MM.1S (cell line): Measurements from ENCODE around the gene SNORC.

Experiments used
- DNase-seq: peaks from one replicate; pipeline ENCODE4 v3.0.0-alpha.2; 2015
- H2AFZ ChIP-seq: fragments of 300-600 bp; sonication (generic); 2 replicates; pipeline ENCODE4 v1.6.0; 2016; ENCODE audit warnings: antibody characterized with exemption, low read length
- H3F3A ChIP-seq: fragments of 300-600 bp; sonication (generic); 2 replicates; pipeline ENCODE4 v1.6.1; 2016; ENCODE audit warnings: mild to moderate bottlenecking, antibody characterized with exemption, low read length, moderate library complexity, mixed read lengths; ENCODE audit not compliant: insufficient read depth
- H3K27ac ChIP-seq: fragments of 300-600 bp; sonication (generic); 2 replicates; pipeline ENCODE4 v1.5.1; 2016; ENCODE audit warnings: mild to moderate bottlenecking, low read length
- H3K27me3 ChIP-seq: fragments of 300-600 bp; sonication (generic); replicated peaks from 2 replicates; pipeline ENCODE4 v1.6.0; 2016; ENCODE audit warnings: low read length; ENCODE audit not compliant: insufficient read depth
- H3K36me3 ChIP-seq: fragments of 300-600 bp; sonication (generic); replicated peaks from 2 replicates; pipeline ENCODE4 v1.6.1; 2016; ENCODE audit warnings: mild to moderate bottlenecking, low read length, mixed read lengths; ENCODE audit not compliant: insufficient read depth
- H3K4me1 ChIP-seq: fragments of 300-600 bp; sonication (generic); 2 replicates; pipeline ENCODE4 v1.6.1; 2016; ENCODE audit warnings: low read length, mixed read lengths
- H3K4me2 ChIP-seq: fragments of 300-600 bp; sonication (generic); 2 replicates; pipeline ENCODE4 v1.6.0; 2016; ENCODE audit warnings: low read depth, low read length
- H3K4me3 ChIP-seq: fragments of 300-600 bp; sonication (generic); 2 replicates; pipeline ENCODE4 v1.5.1; 2016; ENCODE audit warnings: low read length, mixed read lengths
- H3K79me2 ChIP-seq: fragments of 300-600 bp; sonication (generic); 2 replicates; pipeline ENCODE4 v1.6.1; 2016; ENCODE audit warnings: mixed run types, low read length, mixed read lengths
- H3K9ac ChIP-seq: fragments of 300-600 bp; sonication (generic); 2 replicates; pipeline ENCODE4 v1.6.1; 2016; ENCODE audit warnings: low read length, mixed read lengths
- H3K9me2 ChIP-seq: fragments of 300-600 bp; sonication (generic); replicated peaks from 2 replicates; pipeline ENCODE4 v1.6.1; 2016; ENCODE audit warnings: mild to moderate bottlenecking, low read length, mixed read lengths; ENCODE audit not compliant: insufficient read depth
- H3K9me3 ChIP-seq: fragments of 300-600 bp; sonication (generic); replicated peaks from 2 replicates; pipeline ENCODE4 v1.6.1; 2016; ENCODE audit warnings: mild to moderate bottlenecking, low read length, mixed read lengths; ENCODE audit not compliant: insufficient read depth
- H4K20me1 ChIP-seq: fragments of 300-600 bp; sonication (generic); 2 replicates; pipeline ENCODE4 v1.6.1; 2016; ENCODE audit warnings: mild to moderate bottlenecking, low read length, moderate library complexity, mixed read lengths; ENCODE audit not compliant: insufficient read depth
- CTCF ChIP-seq: fragments of 300-600 bp; sonication (generic); IDR thresholded peaks from 2 replicates; pipeline ENCODE4 v1.5.1; 2016; ENCODE audit warnings: antibody characterized with exemption, low read length, mixed read lengths
- EZH2 ChIP-seq: fragments of 300-600 bp; sonication (generic); optimal IDR thresholded peaks from 2 replicates; pipeline ENCODE3; 2017; ENCODE audit warnings: low read depth, mild to moderate bottlenecking, antibody characterized with exemption, low read length, mixed read lengths
- EZH2phosphoT487 ChIP-seq: fragments of 300-600 bp; sonication (generic); IDR thresholded peaks from 2 replicates; pipeline ENCODE4 v1.6.1; 2018; ENCODE audit warnings: antibody characterized with exemption, low read length

The SNORC gene

GRCh38 chr2:232860593-232861241 lies 9.3 kb upstream of the SNORC start:
- no peaks in the 10 kb centered on the region for H3K4me1 ChIP-seq

GRCh38 chr2:232861353-232861752 lies 8.7 kb upstream of the SNORC start:
- Histone ChIP-seq H3F3A (no peaks in the 10 kb centered on the region), H4K20me1 (no peaks in the 10 kb centered on the region), H3K9me3 (no peaks in the 10 kb centered on the region), H3K9me2 (no peaks in the 10 kb centered on the region), H3K4me2 (no peak overlapping the region), H3K9ac (no peak overlapping the region), H3K79me2 (no peaks in the 10 kb centered on the region), H2AFZ (no peak overlapping the region), H3K27ac (no peak overlapping the region), H3K4me1 (no peaks in the 10 kb centered on the region), H3K27me3 (no peaks in the 10 kb centered on the region), H3K4me3 (no peak overlapping the region), H3K36me3 (no peaks in the 10 kb centered on the region)
- no peak for TF ChIP-seq CTCF
- TF ChIP-seq EZH2phosphoT487: no peak
- no peak for TF ChIP-seq EZH2
- no peak for DNase-seq

More at GRCh38 chr2:232860593-232861241, 9.3 kb upstream of the SNORC start:
- Histone ChIP-seq H3F3A (no peaks in the 10 kb centered on the region), H2AFZ (no peak overlapping the region), H3K27ac (no peak overlapping the region), H3K9me3 (no peaks in the 10 kb centered on the region), H4K20me1 (no peaks in the 10 kb centered on the region), H3K4me2 (no peak overlapping the region), H3K79me2 (no peaks in the 10 kb centered on the region), H3K4me3 (no peak overlapping the region), H3K36me3 (no peaks in the 10 kb centered on the region), H3K9me2 (no peaks in the 10 kb centered on the region), H3K9ac (no peak overlapping the region), H3K27me3 (no peaks in the 10 kb centered on the region)
- no peak for DNase-seq
- TF ChIP-seq EZH2 (no peak), EZH2phosphoT487 (no peak), CTCF (no peak)

GRCh38 chr2:232863996-232864395 lies 6.1 kb upstream of the SNORC start:
- DNase-seq: no peak
- H2AFZ ChIP-seq: no peak overlapping the region
- H4K20me1 ChIP-seq: no peaks in the 10 kb centered on the region
- H3K4me1 ChIP-seq: no peaks in the 10 kb centered on the region
- H3K9ac ChIP-seq: no peak overlapping the region
- H3K27ac ChIP-seq: no peak overlapping the region
- H3K4me2 ChIP-seq: no peak overlapping the region
- H3K9me3 ChIP-seq: no peaks in the 10 kb centered on the region
- no peak for TF ChIP-seq CTCF
- TF ChIP-seq EZH2phosphoT487: no peak
- TF ChIP-seq EZH2: no peak
- H3K36me3 ChIP-seq: no peaks in the 10 kb centered on the region
- H3K9me2 ChIP-seq: no peaks in the 10 kb centered on the region
- H3K4me3 ChIP-seq: no peak overlapping the region
- no peaks in the 10 kb centered on the region for H3K79me2 ChIP-seq
- H3K27me3 ChIP-seq: no peaks in the 10 kb centered on the region
- H3F3A ChIP-seq: no peaks in the 10 kb centered on the region
